Measurements from ENCODE around the gene GCNT4.

The GCNT4 gene

GRCh38 chr5:75051217-75051751, 1.1 kb downstream of the GCNT4 start:
- DNase-seq (ENCODE audit: low spot score) = peak; percentile 6

- DNase-seq (ENCODE audit: low spot score) = peak; percentile 32
Observed at GRCh38 chr5:75050415-75050814, 1.9 kb downstream of the GCNT4 start.

- DNase-seq (ENCODE audit: low spot score) = peak; percentile 71
Observed at GRCh38 chr5:75049456-75050351, 2.7 kb downstream of the GCNT4 start.

GRCh38 chr5:75048457-75048953, 3.9 kb downstream of the GCNT4 start:
- DNase-seq (ENCODE audit: low spot score) = no peak

GRCh38 chr5:75047356-75047755, 5.0 kb downstream of the GCNT4 start:
- no peak for DNase-seq (ENCODE audit: low spot score)

GRCh38 chr5:75046366-75047142, 5.8 kb downstream of the GCNT4 start:
- DNase-seq (ENCODE audit: low spot score) = no peak

- no peak for DNase-seq (ENCODE audit: low spot score)
Observed at GRCh38 chr5:75045071-75045470, 7.3 kb downstream of the GCNT4 start.

- DNase-seq (ENCODE audit: low spot score) = no peak
Observed at GRCh38 chr5:75044406-75044805, 8.0 kb downstream of the GCNT4 start.

GRCh38 chr5:75043633-75044264, 8.6 kb downstream of the GCNT4 start:
- DNase-seq (ENCODE audit: low spot score) = no peak

- DNase-seq (ENCODE audit: low spot score) = no peak
Observed at GRCh38 chr5:75042522-75042921, 9.8 kb downstream of the GCNT4 start.

- DNase-seq (ENCODE audit: low spot score) = no peak
Observed at GRCh38 chr5:75040973-75041372, 11.4 kb downstream of the GCNT4 start.

- DNase-seq (ENCODE audit: low spot score) = no peak
Observed at GRCh38 chr5:75037106-75037505, 15.3 kb downstream of the GCNT4 start.

GRCh38 chr5:75034137-75034739, 18.1 kb downstream of the GCNT4 start:
- DNase-seq (ENCODE audit: low spot score) = no peak

GRCh38 chr5:75031366-75031765, 21.0 kb downstream of the GCNT4 start:
- no peak for DNase-seq (ENCODE audit: low spot score)

GRCh38 chr5:75028090-75028489, 24.3 kb downstream of the GCNT4 start:
- DNase-seq (ENCODE audit: low spot score) = no peak

- no peak for DNase-seq (ENCODE audit: low spot score)
Observed at GRCh38 chr5:75023368-75024159, 28.8 kb downstream of the GCNT4 start.

GRCh38 chr5:75021800-75022199, 30.6 kb downstream of the GCNT4 start:
- DNase-seq (ENCODE audit: low spot score) = no peak

- DNase-seq (ENCODE audit: low spot score) = peak; percentile 9
Observed at GRCh38 chr5:75021219-75021618, 31.1 kb downstream of the GCNT4 start.

GRCh38 chr5:75020016-75020656, 32.2 kb downstream of the GCNT4 start:
- no peak for DNase-seq (ENCODE audit: low spot score)

- DNase-seq (ENCODE audit: low spot score) = no peak
Observed at GRCh38 chr5:75018805-75019587, 33.4 kb downstream of the GCNT4 start.

All from NAMALWA (cell line).